GM12878 (cell line): ENCODE results near the gene TEX54. TPM values are rescaled to one million over a fixed set of nuclear protein-coding genes. Genes with fewer than 3 reads are reported as not detected.

Experiments used
- BACH1 ChIP-seq: fragments of 450-650 bp; IDR thresholded peaks from 2 replicates; pipeline ENCODE4 v1.6.1; 2017; ENCODE audit warnings: mild to moderate bottlenecking, borderline replicate concordance
- BCL11A ChIP-seq: IDR thresholded peaks from 2 replicates; pipeline ENCODE4 v1.6.1; 2011; ENCODE audit warnings: low read depth, low read length
- CREB1 ChIP-seq: IDR thresholded peaks from 2 replicates; pipeline ENCODE4 v1.6.1; 2012; ENCODE audit warnings: low read depth, mild to moderate bottlenecking, inconsistent platforms
- FOXK2 ChIP-seq: fragments of 450-650 bp; IDR thresholded peaks from 2 replicates; pipeline ENCODE4 v1.6.1; 2017; ENCODE audit warnings: mild to moderate bottlenecking, moderate library complexity
- HCFC1 ChIP-seq: fragments of 150-350 bp; IDR thresholded peaks from 2 replicates; pipeline ENCODE4 v1.6.1; 2014; ENCODE audit warnings: low read length
- HDAC2 ChIP-seq: fragments of 200-600 bp; sonication (generic); IDR thresholded peaks from 2 replicates; pipeline ENCODE4 v1.6.1; 2017
- HDAC6 ChIP-seq: fragments of 200-600 bp; sonication (generic); IDR thresholded peaks from one replicate; pipeline ENCODE4 v1.8.0; 2017; ENCODE audit warnings: antibody characterized with exemption; ENCODE audit not compliant: unreplicated experiment
- KLF5 ChIP-seq: fragments of 450-650 bp; IDR thresholded peaks from 2 replicates; pipeline ENCODE4 v1.6.1; 2014; ENCODE audit warnings: mild to moderate bottlenecking; ENCODE audit not compliant: partially characterized antibody
- NR2C1 ChIP-seq: fragments of 450-650 bp; IDR thresholded peaks from 2 replicates; pipeline ENCODE4 v1.6.1; 2017; ENCODE audit warnings: antibody characterized with exemption, mild to moderate bottlenecking, moderate library complexity
- NR2C2 ChIP-seq: IDR thresholded peaks from 2 replicates; pipeline ENCODE4 v1.6.1; 2011; ENCODE audit warnings: borderline replicate concordance, low read depth; ENCODE audit not compliant: control insufficient read depth, insufficient read length
- NR2F1 ChIP-seq: fragments of 450-650 bp; conservative IDR thresholded peaks from 2 replicates; pipeline ENCODE4 v1.6.1; 2017; ENCODE audit warnings: mild to moderate bottlenecking
- POU2F2 ChIP-seq: IDR thresholded peaks from 3 replicates; pipeline ENCODE4 v1.6.1; 2011; ENCODE audit warnings: low read depth, mild to moderate bottlenecking, low read length, borderline replicate concordance
- SMARCA5 ChIP-seq: fragments of 450-650 bp; IDR thresholded peaks from 2 replicates; pipeline ENCODE4 v1.6.1; 2017; ENCODE audit warnings: mild to moderate bottlenecking
- YY1 ChIP-seq: IDR thresholded peaks from 2 replicates; pipeline ENCODE4 v1.6.1; 2011; ENCODE audit warnings: low read depth, mild to moderate bottlenecking, low read length
- polyA plus RNA-seq, 11 experiments: library from polyadenylated mRNA; depleted of rRNA in 4 of 11; unstranded in 6 of 11; stranded (reverse) in 5 of 11; fragments of >200 nt; fragmentation: Nextera tagmentation in 4 of 11; fragmentation: Illumina TruSeq in 1 of 11; extraction: Ambion mirVana in 4 of 11; extraction: Trizol in 1 of 11; gene quantifications; 1 replicate in 1 of 11; 2 replicates in 10 of 11; pipeline versions ENCODE4 v1.2.1 to v1.2.3, GENCODE V29; 2011 to 2016; ENCODE audit warnings: inconsistent platforms in 2 of 11, missing spikeins in 2 of 11, low read depth in 1 of 11
- total RNA-seq, 4 experiments: library from RNA; depleted of rRNA in 3 of 4; stranded (reverse); fragments of >200 nt in 3 of 4; fragmentation: Illumina TruSeq in 1 of 4; extraction: Trizol in 1 of 4; gene quantifications; 2 replicates each; pipeline versions ENCODE4 v1.2.1 to v1.2.3, GENCODE V29; 2013 to 2021
- TF ChIP-seq, protein P1 (sequence below): fragments of 450-650 bp; IDR thresholded peaks from 2 replicates; pipeline ENCODE4 v1.6.1; 2017; ENCODE audit warnings: antibody characterized with exemption, mild to moderate bottlenecking, moderate library complexity
- TF ChIP-seq, protein P2 (sequence below), 3 experiments: IDR thresholded peaks in 2 of 3; conservative IDR thresholded peaks in 1 of 3; 2 replicates each; pipeline ENCODE4 v1.5.1; 2011; ENCODE audit warnings: low read depth in 3 of 3, low read length in 3 of 3, mild to moderate bottlenecking in 3 of 3, control low read depth in 2 of 3, moderate library complexity in 2 of 3, inconsistent platforms in 1 of 3, mixed read lengths in 1 of 3; ENCODE audit not compliant: control insufficient read depth in 2 of 3, insufficient read depth in 1 of 3; ENCODE audit errors: extremely low read depth in 1 of 3
- TF ChIP-seq, protein P3 (sequence below): IDR thresholded peaks from 2 replicates; pipeline ENCODE4 v1.6.1; 2011; ENCODE audit warnings: borderline replicate concordance, low read depth, mild to moderate bottlenecking, moderate library complexity, low read length; ENCODE audit not compliant: insufficient read depth, poor library complexity, severe bottlenecking
- TF ChIP-seq, protein P4 (sequence below): fragments of 450-650 bp; IDR thresholded peaks from 2 replicates; pipeline ENCODE4 v1.6.1; 2017; ENCODE audit warnings: borderline replicate concordance
- TF ChIP-seq, protein P5 (sequence below): fragments of 450-650 bp; formaldehyde crosslinking; IDR thresholded peaks from 2 replicates; pipeline ENCODE4 v1.5.0; 2022; ENCODE audit warnings: mild to moderate bottlenecking, missing genetic modification characterization

TEX54 gene
- total and polyA plus RNA-seq, 10 of the 15 experiments (the other 5 are each of a cell fraction or from before 2014, with no cell fraction given): 0.38 to 0.68 (median 0.51) TPM; not detected in 7

DNA sequence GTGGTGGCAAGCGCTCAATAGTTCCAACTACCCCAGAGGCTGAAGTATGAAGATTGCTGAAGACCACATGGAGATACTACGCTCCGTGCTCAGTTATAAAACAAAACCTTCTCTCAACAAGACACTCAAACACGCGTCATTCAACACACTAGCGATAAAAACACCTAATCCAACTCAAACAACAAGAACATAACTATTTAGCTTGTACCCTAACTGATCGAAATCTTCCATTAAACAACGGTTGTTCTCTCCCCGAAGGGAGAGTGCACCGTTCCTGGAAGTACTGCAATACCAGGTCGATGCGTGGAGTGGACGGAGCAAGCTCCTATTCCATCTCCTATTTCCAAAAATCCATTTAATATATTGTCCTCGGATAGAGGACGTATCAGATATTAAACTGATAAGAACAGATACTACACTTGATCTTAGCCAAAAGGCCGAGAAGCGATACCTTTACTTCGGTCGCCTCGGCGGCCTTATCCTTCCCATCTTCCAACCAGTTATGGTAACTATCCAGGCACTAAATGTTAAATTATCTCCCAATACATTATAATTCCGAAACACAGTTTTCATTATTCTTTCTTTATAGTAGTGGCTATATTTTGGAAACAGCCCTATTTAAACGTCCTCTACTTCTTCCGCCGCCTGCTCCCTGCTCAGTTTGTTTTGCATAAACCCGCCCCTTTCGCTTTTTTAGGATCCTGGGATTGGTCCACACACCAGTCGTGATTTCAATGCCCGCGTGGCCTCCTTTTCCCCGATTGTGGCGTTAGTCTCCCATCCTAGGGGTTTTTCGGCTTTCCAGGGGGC is 8.9 kb upstream of the TEX54 start (continued):
- TF ChIP-seq CREB1: peak; percentile 83
- peak; percentile 87 for TF ChIP-seq FOXK2
- peak; percentile 89 for TF ChIP-seq YY1
- peak; percentile 75 for TF ChIP-seq HCFC1
- TF ChIP-seq NR2C2: no peak
- peak; percentile 93 for TF ChIP-seq BCL11A
- peak; percentile 70 for TF ChIP-seq NR2C1
- peak; percentile 97 for TF ChIP-seq KLF5
- TF ChIP-seq, protein P1, sequence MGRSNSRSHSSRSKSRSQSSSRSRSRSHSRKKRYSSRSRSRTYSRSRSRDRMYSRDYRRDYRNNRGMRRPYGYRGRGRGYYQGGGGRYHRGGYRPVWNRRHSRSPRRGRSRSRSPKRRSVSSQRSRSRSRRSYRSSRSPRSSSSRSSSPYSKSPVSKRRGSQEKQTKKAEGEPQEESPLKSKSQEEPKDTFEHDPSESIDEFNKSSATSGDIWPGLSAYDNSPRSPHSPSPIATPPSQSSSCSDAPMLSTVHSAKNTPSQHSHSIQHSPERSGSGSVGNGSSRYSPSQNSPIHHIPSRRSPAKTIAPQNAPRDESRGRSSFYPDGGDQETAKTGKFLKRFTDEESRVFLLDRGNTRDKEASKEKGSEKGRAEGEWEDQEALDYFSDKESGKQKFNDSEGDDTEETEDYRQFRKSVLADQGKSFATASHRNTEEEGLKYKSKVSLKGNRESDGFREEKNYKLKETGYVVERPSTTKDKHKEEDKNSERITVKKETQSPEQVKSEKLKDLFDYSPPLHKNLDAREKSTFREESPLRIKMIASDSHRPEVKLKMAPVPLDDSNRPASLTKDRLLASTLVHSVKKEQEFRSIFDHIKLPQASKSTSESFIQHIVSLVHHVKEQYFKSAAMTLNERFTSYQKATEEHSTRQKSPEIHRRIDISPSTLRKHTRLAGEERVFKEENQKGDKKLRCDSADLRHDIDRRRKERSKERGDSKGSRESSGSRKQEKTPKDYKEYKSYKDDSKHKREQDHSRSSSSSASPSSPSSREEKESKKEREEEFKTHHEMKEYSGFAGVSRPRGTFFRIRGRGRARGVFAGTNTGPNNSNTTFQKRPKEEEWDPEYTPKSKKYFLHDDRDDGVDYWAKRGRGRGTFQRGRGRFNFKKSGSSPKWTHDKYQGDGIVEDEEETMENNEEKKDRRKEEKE: peak; percentile 82
- TF ChIP-seq HDAC6: peak; percentile 99
- TF ChIP-seq, protein P2, sequence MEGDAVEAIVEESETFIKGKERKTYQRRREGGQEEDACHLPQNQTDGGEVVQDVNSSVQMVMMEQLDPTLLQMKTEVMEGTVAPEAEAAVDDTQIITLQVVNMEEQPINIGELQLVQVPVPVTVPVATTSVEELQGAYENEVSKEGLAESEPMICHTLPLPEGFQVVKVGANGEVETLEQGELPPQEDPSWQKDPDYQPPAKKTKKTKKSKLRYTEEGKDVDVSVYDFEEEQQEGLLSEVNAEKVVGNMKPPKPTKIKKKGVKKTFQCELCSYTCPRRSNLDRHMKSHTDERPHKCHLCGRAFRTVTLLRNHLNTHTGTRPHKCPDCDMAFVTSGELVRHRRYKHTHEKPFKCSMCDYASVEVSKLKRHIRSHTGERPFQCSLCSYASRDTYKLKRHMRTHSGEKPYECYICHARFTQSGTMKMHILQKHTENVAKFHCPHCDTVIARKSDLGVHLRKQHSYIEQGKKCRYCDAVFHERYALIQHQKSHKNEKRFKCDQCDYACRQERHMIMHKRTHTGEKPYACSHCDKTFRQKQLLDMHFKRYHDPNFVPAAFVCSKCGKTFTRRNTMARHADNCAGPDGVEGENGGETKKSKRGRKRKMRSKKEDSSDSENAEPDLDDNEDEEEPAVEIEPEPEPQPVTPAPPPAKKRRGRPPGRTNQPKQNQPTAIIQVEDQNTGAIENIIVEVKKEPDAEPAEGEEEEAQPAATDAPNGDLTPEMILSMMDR (IDR thresholded peaks at IDR 0.05 in 2 of 3, conservative IDR thresholded peaks at IDR 0.05 in 1 of 3; ENCODE audit: control insufficient read depth in 2 of 3, extremely low read depth in 1 of 3, insufficient read depth in 1 of 3, low read depth in 3 of 3, low read length in 3 of 3): peak in 1 of 3 experiments; percentile 21; a peak in 1 of 6 replicates
- TF ChIP-seq BACH1: peak; percentile 100
- TF ChIP-seq NR2F1: no peak
- TF ChIP-seq HDAC2: no peak
- TF ChIP-seq, protein P3, sequence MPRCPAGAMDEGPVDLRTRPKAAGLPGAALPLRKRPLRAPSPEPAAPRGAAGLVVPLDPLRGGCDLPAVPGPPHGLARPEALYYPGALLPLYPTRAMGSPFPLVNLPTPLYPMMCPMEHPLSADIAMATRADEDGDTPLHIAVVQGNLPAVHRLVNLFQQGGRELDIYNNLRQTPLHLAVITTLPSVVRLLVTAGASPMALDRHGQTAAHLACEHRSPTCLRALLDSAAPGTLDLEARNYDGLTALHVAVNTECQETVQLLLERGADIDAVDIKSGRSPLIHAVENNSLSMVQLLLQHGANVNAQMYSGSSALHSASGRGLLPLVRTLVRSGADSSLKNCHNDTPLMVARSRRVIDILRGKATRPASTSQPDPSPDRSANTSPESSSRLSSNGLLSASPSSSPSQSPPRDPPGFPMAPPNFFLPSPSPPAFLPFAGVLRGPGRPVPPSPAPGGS: peak; percentile 99
- peak; percentile 100 for TF ChIP-seq POU2F2
- peak; percentile 78 for TF ChIP-seq SMARCA5
- TF ChIP-seq, protein P4, sequence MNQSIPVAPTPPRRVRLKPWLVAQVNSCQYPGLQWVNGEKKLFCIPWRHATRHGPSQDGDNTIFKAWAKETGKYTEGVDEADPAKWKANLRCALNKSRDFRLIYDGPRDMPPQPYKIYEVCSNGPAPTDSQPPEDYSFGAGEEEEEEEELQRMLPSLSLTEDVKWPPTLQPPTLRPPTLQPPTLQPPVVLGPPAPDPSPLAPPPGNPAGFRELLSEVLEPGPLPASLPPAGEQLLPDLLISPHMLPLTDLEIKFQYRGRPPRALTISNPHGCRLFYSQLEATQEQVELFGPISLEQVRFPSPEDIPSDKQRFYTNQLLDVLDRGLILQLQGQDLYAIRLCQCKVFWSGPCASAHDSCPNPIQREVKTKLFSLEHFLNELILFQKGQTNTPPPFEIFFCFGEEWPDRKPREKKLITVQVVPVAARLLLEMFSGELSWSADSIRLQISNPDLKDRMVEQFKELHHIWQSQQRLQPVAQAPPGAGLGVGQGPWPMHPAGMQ: peak; percentile 51; the same call in 1 of the 2 replicates
- TF ChIP-seq, protein P5, sequence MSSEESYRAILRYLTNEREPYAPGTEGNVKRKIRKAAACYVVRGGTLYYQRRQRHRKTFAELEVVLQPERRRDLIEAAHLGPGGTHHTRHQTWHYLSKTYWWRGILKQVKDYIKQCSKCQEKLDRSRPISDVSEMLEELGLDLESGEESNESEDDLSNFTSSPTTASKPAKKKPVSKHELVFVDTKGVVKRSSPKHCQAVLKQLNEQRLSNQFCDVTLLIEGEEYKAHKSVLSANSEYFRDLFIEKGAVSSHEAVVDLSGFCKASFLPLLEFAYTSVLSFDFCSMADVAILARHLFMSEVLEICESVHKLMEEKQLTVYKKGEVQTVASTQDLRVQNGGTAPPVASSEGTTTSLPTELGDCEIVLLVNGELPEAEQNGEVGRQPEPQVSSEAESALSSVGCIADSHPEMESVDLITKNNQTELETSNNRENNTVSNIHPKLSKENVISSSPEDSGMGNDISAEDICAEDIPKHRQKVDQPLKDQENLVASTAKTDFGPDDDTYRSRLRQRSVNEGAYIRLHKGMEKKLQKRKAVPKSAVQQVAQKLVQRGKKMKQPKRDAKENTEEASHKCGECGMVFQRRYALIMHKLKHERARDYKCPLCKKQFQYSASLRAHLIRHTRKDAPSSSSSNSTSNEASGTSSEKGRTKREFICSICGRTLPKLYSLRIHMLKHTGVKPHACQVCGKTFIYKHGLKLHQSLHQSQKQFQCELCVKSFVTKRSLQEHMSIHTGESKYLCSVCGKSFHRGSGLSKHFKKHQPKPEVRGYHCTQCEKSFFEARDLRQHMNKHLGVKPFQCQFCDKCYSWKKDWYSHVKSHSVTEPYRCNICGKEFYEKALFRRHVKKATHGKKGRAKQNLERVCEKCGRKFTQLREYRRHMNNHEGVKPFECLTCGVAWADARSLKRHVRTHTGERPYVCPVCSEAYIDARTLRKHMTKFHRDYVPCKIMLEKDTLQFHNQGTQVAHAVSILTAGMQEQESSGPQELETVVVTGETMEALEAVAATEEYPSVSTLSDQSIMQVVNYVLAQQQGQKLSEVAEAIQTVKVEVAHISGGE (CRISPR knock-in tag): peak; percentile 87
